NCI-H2196 (cell line): ENCODE results near the gene KLHDC7A.

ENCODE experiments used
- DNase-seq: peaks from one replicate; lab custom pipeline; 2025; ENCODE audit not compliant: unreplicated experiment; lab: John Stamatoyannopoulos, UW

Gene KLHDC7A

DNA sequence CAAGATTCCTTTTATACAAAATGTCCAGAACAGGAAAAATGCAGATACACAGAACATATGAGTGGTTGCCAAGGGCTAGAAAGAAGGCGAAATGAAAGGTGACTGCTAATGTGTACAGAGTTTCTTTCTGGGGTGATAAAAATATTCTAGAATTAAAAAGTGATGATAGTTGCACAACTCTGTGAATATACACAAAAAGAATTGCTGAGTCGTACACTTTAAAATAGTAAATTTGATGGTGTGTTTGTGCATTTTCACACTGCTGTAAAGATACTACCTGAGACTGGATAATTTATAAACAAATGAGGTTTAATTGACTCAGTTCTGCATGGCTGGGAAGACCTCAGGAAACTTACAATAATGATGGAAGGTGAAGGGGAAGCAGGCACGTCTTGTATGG, 23.9 kb downstream of the KLHDC7A start:
- DNase-seq: no peak

DNA sequence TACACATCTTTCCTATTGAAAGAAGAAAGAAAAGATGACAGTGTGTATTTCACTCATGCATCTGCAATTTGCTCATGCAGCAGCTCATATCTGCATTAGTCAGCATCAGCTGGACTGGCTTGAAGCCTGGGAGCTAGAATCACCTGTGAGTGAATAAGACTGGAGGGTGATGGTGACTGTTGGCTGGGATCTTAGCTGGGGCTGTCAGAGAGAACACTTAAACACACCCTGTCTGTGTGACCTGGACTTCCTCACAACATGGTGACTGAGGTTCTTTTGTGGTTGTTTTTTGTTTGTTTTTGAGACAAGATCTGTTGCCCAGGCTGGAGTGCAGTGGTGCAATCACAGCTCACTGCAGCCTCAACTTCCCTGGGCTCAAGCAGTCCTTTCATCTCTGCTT, 24.9 kb downstream of the KLHDC7A start:
- DNase-seq: peak; percentile 51

DNA sequence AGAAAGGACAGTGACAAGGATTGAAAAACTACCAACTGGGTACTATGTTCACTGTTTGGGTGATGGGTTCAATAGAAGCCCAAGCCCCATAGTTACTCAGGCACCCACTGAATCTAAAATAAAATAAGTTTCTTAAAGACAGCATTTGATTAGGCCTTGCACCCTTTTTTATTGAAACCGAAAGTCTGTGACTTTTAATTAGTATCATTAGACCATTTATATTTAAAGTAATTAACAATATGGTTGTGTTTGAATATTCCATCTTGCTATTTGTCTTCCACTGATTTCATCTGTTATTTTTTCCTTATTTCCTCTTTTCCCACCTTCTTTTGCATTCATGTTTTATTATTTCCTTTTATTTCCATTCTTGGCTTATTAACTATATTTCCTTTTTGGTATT, 27.4 kb downstream of the KLHDC7A start:
- no peak for DNase-seq

DNA sequence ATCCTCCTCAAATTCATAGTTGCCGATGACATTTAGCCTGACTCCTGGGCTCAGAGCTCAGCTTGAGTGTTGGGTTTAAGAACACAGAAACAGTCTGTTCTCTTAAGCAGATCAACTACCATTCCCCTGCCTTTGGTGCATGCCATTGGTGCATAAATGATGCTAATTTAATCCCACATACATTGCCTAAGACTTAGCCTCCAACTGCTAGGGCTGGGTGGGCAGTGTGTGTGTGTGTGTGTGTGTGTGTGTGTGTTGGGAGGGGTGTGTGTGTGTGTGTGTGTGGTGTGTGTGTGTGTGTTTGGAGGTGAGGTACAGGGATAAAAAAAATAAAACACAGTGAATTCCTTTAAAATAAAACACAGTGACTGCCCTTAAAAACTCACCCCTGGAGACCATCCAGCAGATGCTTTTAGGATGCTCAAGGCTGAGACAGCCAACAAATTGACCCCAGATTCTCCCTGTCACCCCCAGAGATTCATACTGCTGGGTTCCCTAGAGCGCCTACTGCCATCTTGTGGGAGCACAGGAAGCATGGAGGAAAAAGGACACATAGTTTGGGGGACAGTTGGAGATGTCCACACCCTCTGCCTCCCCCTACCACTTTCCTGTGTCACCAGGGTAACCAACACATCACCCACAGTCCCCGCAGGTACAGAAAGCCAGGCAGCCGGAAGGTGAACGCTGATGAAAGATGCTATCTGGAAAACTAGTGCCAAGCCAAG, 30.6 kb downstream of the KLHDC7A start:
- no peak for DNase-seq

DNA sequence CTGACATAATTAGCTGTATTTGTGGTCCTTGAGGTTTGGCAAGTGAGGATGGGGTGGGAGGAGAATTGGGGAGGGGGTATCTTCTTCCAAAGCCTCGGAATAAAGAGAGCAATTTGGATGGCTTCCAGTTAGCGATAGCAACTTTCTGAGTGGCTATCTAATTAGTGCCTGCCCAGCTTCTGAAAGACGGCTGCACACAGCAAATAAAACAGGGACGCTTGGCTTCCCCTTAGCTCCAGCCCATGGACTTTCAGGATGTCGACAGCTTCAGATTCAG, 31.1 kb downstream of the KLHDC7A start:
- DNase-seq: peak; percentile 57

DNA sequence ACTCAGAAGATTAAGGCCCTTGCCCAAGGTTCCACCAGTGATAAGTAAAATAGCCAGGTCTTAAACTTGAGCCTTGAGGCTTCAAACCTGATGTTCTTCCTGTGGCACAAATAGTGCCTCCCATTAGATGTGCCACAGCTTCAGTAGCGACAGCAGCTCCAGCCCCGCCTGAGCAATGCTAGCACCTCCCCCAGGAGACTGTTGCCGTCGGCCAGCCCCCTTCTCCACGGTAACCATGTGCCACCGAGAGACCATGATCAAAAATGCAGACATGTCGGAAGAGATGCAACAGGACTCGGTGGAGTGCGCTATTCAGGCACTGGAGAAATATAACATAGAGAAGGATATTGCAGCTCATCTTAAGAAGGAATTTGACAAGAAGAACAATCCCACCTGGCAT, 32.2 kb downstream of the KLHDC7A start:
- no peak for DNase-seq

DNA sequence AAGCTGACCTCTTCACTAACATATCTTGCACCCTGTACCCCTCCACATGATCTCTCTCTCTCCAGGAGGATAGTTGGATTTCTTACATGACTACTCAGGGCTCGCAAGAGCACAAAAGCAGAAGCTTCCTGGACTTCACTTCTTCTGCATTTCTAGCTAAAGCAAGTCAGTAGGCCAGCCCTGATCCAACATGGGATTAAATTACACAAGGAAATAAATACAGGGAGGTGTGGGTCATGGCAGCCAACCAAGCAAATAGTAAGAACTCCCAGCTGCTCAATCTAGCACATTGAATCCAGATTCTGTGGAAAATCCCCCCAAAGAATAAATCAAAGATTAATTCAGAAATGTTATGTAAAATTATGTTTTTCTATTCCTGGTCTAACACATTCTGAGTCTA, 33.3 kb downstream of the KLHDC7A start:
- peak; percentile 17 for DNase-seq

DNA sequence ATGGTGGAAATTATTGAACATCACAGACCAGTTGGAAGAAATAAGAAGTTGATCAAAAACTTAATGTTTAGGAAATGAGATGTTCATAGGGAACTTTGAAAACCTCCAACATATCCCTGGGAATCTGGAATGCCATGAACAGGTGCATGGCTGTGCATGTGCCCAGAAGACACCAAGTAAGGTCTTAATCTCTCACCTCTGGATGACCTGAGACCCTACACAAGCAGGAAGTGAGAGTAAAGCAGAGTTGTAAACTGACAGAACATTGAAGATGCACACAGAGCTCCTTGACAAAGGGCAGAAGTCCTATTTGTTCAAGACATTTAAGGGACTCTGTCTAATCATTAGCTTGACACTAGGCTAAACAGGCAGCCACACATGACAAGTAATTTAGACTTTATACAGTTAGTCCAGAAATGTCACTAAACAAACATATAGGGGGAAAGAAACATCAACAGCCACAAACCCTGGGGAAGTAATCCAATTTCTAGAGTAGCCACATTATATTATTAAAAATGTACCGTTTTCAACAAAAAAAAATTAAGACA, 34.5 kb downstream of the KLHDC7A start:
- DNase-seq: no peak

DNA sequence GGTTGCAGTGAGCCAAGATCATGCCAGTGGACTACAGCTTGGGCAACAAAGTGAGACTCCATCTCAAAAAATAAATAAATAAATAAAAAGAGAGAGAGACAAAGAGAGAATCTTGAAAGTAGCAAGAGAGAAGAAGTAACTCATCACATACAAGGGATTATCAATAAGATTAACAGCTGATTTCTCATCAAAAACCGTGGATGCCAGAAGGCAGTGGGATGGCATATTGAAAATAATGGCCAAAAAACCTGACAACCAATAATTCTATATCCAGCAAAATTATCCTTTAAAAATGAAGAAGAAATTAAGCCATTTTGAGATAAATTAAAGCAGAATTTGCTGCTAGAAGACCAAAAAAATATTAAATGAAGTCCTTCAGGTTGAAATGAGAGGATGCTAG, 35.7 kb downstream of the KLHDC7A start:
- no peak for DNase-seq

DNA sequence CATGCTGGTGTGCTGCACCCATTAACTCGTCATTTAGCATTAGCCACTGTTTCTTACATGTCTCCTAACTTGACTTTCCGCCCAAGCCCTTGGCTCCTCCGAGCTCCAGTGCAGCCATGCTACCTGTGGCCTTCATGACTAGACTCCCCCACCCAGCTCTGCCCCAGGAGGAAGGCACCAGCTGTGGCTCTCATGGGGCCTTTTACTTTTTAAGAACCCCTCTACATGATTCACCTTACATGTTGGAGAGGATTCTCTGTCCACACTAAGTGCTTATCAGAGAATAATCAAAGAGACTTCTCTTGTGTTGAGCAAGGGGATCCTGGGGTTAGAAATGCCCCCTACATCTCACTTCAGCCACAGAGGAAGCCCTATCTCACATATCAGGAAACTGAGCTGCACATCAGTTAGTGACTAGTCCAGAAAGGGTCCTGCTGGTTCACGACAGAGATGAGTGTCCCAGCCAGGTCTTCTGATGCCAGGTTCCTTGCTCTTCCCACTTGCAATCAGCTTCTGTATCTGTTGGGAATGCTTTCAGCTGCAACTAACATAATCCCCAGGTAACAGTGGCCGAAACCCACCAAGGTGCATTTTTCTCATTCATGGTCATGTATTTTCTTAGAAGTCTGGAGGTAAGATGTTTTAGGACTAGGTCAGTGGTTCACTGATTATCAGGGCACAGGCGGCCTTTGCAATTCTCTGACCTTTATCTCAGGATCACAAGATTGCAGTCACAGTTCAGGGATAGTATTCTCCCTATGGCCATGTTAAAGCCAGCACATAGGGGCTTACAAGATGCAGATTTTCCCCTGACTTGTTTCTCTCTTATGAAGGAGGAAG, 45.9 kb downstream of the KLHDC7A start:
- no peak for DNase-seq

DNA sequence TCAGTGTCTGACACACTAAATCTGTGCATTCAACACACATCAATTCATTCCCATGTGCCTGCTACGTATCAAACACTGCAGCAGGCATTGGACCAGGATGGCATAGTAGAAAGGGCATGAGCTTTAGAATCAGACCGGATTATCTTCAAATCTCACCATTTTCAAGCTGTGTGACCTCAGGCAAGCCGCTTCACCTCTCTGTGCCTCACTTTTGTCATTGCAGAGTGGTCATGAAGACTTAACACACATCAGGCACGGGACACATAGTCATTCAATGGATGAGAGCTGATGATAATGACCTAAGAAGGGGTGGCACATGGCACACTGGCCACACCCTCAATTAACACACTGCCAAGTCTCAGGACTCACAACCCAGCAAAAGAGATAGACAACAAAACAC, 46.8 kb downstream of the KLHDC7A start:
- DNase-seq: no peak

DNA sequence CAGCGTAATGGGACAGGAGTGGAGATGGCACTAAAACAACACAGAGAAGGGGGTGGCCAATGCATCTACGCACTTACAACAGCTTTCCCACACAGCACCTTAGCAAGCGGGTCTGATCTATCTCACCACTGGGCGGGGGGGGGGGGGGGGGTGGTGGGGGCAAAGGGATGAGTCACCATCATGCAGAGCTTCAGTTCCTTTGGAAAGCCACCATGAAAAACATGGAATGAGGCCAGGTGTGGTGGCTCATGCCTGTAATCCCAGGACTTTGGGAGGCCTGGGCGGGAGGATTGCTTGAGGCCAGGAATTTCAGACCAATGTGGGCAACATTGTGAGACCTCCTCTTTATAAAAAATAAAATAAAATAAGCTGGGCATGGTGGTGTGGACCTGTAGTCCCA, 47.2 kb downstream of the KLHDC7A start:
- DNase-seq: no peak

DNA sequence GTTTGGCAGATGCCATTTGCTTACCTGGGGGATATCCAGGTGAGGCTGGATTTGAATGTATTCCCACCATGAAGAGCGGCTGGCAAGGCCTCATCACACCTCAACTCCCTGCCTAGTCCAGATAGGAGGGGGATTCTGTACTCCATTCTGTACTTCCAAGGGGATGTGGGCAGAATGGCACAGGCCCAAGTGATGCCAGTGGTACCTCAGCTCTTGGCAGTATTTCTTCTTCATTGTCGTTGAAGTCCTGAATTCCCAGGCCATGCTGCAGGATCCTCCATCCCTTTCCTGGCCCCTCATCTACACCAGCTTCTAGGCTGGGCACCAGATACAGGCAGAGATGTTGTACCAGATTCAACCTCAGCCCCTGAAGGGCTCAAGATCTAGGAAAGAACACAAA, 47.9 kb downstream of the KLHDC7A start:
- DNase-seq: no peak

DNA sequence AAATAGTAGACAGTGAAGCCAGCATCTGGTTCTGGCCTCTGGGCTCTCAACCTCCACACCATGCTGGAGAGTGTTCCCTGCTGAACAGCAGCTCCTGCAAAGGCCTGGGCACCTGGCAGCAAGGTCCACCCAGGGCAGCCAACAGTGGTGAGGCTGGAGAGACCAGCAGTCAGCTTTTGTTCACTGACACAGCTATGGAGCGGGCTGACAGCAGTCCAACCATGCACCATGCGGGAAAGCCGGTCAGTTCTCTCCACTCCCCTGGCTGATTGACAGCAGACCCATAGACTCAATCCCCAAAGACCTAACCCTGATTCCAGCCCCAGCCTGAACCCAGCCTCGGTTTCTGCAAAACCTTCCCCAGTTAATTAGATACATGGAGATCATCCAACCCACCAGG, 49.0 kb downstream of the KLHDC7A start:
- DNase-seq: no peak

DNA sequence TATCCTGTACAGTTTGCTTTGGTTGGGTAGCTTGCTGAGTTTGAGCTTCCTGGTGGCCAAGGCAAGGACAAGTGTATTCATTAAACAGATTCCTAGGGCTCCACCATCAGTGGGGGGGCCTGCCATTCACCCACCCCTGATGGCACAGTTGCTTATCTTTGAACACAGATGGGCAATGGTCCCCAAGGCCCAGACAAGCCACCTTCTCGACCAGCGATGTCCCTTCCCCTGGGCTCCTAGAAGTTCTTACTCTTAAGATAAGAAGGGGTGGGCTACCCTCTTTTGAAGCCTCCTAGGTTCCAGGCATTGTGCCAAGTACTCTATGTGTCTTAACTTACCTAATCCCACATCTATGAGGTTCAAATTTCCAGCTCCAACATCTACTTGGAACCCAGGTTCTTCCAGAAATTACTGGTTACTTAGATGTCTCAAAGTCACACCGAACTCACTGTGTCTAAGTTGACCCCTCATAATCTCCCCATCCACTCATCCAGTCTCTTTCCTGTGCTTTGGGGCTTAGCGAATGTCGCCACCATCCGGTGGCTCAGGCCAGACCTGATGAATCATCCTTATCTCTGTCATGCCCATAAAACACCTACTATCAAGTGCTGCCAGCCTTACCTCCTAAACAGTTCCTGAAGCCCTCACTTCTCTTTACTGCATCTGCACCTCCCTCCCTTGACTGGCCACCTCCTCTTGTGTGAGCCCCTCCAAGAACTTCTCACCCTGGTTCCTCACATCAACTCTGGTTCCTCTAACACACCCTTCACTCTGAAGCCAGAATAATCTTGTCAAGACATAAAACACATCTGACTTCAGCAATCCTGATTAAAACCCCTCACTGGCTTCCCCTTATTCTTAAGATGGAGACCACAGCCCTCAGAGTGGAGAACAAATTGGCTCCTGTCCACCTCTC, 50.1 kb downstream of the KLHDC7A start:
- DNase-seq: peak; percentile 53

DNA sequence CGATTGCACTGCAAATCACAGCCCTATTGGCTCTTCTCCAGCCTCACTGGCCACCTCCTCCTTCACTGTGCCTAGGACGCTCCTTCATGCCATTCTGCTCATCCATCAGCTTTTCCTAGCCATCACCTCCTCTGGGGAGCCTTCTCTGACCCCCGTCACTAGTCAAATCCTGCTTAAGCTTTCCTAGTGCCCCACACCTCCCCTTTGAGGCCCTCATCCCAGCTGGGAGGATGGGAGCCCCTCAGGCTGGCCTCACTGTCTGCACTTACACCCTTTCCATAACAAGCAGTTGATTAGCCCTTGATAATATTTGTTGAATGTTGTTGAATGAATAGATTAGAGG, 50.7 kb downstream of the KLHDC7A start:
- DNase-seq: no peak

DNA sequence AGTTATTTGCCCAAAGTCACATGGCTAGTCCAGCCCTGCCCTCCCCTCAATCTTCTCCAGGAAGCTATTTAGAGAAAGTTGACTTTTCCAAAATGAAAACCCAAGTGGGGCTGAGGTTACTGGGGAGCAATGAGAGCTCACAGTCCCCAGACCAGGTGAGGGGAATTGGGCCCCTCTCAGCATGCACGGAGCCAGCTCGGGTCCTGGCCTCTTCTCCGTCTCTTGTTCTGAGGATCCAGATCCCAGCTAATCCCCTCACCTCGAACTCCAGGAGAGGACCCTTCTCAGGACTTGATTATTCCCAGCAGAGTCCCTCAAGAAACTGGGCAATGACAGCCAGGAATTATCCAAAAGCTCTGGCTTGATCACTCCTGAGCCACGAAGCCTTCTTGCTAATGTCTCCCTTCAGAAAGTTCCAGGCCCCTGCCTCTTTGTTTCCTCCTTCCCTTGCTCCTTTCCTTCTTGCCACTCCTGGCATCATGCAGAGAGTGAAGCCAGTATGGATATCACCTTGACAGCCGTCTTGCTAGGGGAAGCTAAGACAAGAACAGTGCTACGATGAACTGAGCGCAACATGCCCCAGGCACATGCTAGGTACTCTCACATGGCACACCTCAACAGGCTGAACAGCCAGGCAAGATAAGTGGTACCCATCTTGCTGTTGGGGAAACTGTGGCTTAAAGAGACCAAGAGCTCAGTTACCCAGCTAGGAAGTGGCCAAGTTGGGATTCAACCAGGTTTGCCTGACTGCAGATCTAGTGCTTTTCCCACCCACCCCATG, 51.9 kb downstream of the KLHDC7A start:
- DNase-seq: no peak

DNA sequence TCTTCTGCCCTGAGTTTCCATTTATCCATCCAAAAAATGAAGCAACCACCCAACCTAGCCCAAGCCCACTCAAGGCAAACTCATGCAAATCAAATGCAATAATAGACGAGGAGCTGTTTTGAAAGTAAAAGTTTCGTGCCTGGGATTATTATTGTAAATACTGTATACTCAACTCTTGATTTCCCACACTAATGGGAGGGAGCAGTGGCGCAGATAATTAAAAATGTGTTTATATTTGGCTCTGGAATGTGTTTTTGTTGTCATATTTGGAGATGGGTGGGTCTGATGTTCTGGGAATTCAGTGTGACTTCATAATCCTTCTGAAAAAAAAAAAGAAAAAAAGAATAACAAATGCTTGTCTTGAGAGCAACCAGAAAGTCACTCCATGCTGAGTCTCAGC, 52.5 kb downstream of the KLHDC7A start:
- DNase-seq: no peak

DNA sequence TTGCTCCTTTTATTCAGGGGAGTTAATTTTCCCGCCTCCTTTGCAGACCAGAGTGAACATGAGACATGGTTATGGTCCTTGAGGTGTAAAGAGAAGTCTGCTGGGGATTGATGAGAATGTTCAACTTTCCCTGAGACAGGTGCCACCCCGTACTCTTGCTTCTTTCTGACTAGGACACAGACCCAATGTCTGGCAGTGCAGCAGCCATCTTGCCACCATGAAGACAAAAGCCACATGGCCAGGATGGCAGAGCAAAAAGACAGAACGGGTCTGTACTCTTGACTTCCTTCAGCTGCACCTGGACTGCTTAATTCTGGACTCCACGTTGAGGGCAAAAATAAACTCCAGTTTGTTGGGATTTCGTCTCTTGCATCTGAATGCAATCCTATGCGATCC, 54.1 kb downstream of the KLHDC7A start:
- no peak for DNase-seq
